IMR-90 (cell line): Measurements from ENCODE around the gene CC2D1A.

Source experiments
- BHLHE40 ChIP-seq: fragments of 150-350 bp; IDR thresholded peaks from 2 replicates; pipeline ENCODE4 v1.6.1; 2016; ENCODE audit warnings: mild to moderate bottlenecking, low read depth, low read length
- POLR2A ChIP-seq: IDR thresholded peaks from 2 replicates; pipeline ENCODE4 v1.6.1; 2012; ENCODE audit warnings: mild to moderate bottlenecking, low read depth, low read length

DNA sequence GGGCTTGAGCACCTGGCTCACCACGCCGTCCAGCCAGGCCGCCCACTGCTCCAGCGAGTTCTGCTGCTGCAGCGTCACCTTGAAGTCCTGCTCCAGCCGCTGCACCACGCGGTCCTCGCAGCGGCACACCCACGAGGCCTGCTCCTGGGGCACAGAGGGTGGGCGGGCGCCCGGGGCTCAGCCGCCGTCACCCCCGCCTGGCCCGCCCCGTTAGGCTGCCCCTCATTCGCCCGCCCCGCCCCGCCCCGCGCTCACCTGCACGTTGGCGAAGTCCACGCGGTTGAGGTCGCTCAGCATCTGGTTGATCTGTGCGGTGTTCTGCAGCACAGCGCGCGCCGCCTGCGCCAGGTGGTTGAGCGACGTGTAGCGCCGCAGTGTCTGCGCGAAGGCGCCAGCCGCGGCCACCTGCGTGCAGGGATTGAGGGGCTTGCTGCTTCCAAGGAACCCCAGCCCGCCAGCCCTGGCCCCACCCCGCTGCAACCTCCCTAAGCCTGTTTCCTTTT, 57.7 kb downstream of the CC2D1A start:
- no peak for TF ChIP-seq POLR2A
- TF ChIP-seq BHLHE40 = no peak
